Measurements from ENCODE around the gene ATP9A.

ATP9A gene

GRCh38 chr20:51637241-51637640 is 130.9 kb downstream of the ATP9A start:
- peaks cover 2% of the 10 kb centered on the region for H3K4me1 ChIP-seq (ENCODE audit: control insufficient read depth, insufficient read depth, low read length)
- peaks cover 7 to 14% of the 10 kb centered on the region in 2 donors for H3K36me3 ChIP-seq (ENCODE audit: control insufficient read depth in 2 of 2, insufficient read depth in 2 of 2, low read length in 2 of 2)
- no peak overlapping the region for H3K27ac ChIP-seq (ENCODE audit: low read length)

GRCh38 chr20:51636123-51636522 is 132.1 kb downstream of the ATP9A start:
- Histone ChIP-seq H3K9me3 (ENCODE audit: control insufficient read depth in 2 of 2, low read length in 2 of 2) (no peaks in the 10 kb centered on the region), H3K9ac (ENCODE audit: low read length in 2 of 2) (no peak overlapping the region), H3K36me3 (ENCODE audit: control insufficient read depth in 2 of 2, insufficient read depth in 2 of 2, low read length in 2 of 2) (peaks cover 7 to 14% of the 10 kb centered on the region in 2 donors), H3K27ac (ENCODE audit: low read length) (no peak overlapping the region), H3K4me3 (ENCODE audit: low read length in 2 of 2) (no peak overlapping the region), H3K4me1 (ENCODE audit: control insufficient read depth, insufficient read depth, low read length) (peaks cover 2% of the 10 kb centered on the region), H3K27me3 (ENCODE audit: control insufficient read depth in 1 of 2, insufficient read depth in 2 of 2, low read length in 2 of 2) (no peaks in the 10 kb centered on the region)

More at GRCh38 chr20:51637241-51637640, 130.9 kb downstream of the ATP9A start:
- Histone ChIP-seq H3K9me3 (ENCODE audit: control insufficient read depth in 2 of 2, low read length in 2 of 2) (no peaks in the 10 kb centered on the region), H3K27me3 (ENCODE audit: control insufficient read depth in 1 of 2, insufficient read depth in 2 of 2, low read length in 2 of 2) (no peaks in the 10 kb centered on the region), H3K4me3 (ENCODE audit: low read length in 2 of 2) (no peak overlapping the region), H3K9ac (ENCODE audit: low read length in 2 of 2) (no peak overlapping the region)

- no peak overlapping the region for H3K9ac ChIP-seq (ENCODE audit: low read length in 2 of 2)
- peaks cover 3% of the 10 kb centered on the region for H3K4me1 ChIP-seq (ENCODE audit: control insufficient read depth, insufficient read depth, low read length)
- H3K36me3 ChIP-seq (ENCODE audit: control insufficient read depth in 2 of 2, insufficient read depth in 2 of 2, low read length in 2 of 2) = peaks cover 7 to 14% of the 10 kb centered on the region in 2 donors
- H3K27ac ChIP-seq (ENCODE audit: low read length) = no peak overlapping the region
- H3K27me3 ChIP-seq (ENCODE audit: control insufficient read depth in 1 of 2, insufficient read depth in 2 of 2, low read length in 2 of 2) = no peaks in the 10 kb centered on the region
- H3K9me3 ChIP-seq (ENCODE audit: control insufficient read depth in 2 of 2, low read length in 2 of 2) = no peaks in the 10 kb centered on the region
- no peak overlapping the region for H3K4me3 ChIP-seq (ENCODE audit: low read length in 2 of 2)
Observed at GRCh38 chr20:51635680-51636079, 132.5 kb downstream of the ATP9A start.

GRCh38 chr20:51634877-51635276 is 133.3 kb downstream of the ATP9A start:
- Histone ChIP-seq H3K9me3 (ENCODE audit: control insufficient read depth in 2 of 2, low read length in 2 of 2) (no peaks in the 10 kb centered on the region), H3K27ac (ENCODE audit: low read length) (no peak overlapping the region), H3K27me3 (ENCODE audit: control insufficient read depth in 1 of 2, insufficient read depth in 2 of 2, low read length in 2 of 2) (no peaks in the 10 kb centered on the region), H3K36me3 (ENCODE audit: control insufficient read depth in 2 of 2, insufficient read depth in 2 of 2, low read length in 2 of 2) (peaks cover 7 to 14% of the 10 kb centered on the region in 2 donors), H3K4me3 (ENCODE audit: low read length in 2 of 2) (no peak overlapping the region), H3K4me1 (ENCODE audit: control insufficient read depth, insufficient read depth, low read length) (peaks cover 6% of the 10 kb centered on the region), H3K9ac (ENCODE audit: low read length in 2 of 2) (no peak overlapping the region)

DNA sequence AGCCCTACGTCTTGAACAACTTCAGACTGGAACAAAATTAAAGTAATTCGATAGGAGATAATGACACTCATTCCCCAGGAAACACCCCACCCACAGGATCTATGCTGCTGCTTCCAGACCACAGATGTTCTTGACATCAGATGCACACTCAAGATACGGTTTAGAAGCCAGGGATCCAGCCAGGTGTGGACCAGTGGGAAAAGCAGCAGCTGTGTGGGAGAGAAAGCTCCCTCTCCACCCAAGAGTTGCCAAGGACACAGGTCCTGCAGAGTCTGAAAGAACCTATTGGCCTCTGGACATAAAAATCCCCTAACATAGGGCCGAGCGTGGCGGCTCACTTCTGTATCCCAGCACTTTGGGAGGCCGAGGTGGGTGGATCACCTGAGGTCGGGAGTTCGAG is 133.9 kb downstream of the ATP9A start:
- H3K4me3 ChIP-seq (ENCODE audit: low read length in 2 of 2) = no peak overlapping the region
- H3K36me3 ChIP-seq (ENCODE audit: control insufficient read depth in 2 of 2, insufficient read depth in 2 of 2, low read length in 2 of 2) = peaks cover 7 to 14% of the 10 kb centered on the region in 2 donors
- peaks cover 3% of the 10 kb centered on the region for H3K4me1 ChIP-seq (ENCODE audit: control insufficient read depth, insufficient read depth, low read length)
- H3K9ac ChIP-seq (ENCODE audit: low read length in 2 of 2) = no peak overlapping the region
- no peaks in the 10 kb centered on the region for H3K9me3 ChIP-seq (ENCODE audit: control insufficient read depth in 2 of 2, low read length in 2 of 2)
- H3K27me3 ChIP-seq (ENCODE audit: control insufficient read depth in 1 of 2, insufficient read depth in 2 of 2, low read length in 2 of 2) = no peaks in the 10 kb centered on the region
- no peak overlapping the region for H3K27ac ChIP-seq (ENCODE audit: low read length)

DNA sequence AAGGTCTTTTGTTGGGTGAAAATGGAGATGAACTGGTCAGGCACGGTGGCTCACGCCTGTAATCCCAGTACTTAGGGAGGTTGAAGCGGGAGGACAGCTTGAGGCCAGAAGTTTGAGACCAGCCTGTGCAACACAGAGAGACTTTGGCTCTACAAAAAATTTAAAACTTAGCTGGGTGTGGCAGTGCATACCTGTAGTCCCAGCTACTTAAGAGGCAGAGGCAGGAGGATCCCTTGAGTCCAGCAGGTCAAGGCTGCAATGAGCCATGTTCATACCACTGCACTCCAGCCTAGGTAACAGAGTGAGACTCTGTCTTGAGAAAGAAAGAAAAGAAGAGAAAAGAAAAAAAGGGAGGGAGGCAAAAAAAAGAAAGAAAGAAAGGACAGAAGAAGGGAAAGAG is 134.8 kb downstream of the ATP9A start:
- Histone ChIP-seq H3K4me1 (ENCODE audit: control insufficient read depth, insufficient read depth, low read length) (peaks cover 3% of the 10 kb centered on the region), H3K27ac (ENCODE audit: low read length) (no peak overlapping the region), H3K9ac (ENCODE audit: low read length in 2 of 2) (no peak overlapping the region), H3K36me3 (ENCODE audit: control insufficient read depth in 2 of 2, insufficient read depth in 2 of 2, low read length in 2 of 2) (peaks cover 3 to 14% of the 10 kb centered on the region in 2 donors), H3K4me3 (ENCODE audit: low read length in 2 of 2) (no peak overlapping the region), H3K27me3 (ENCODE audit: control insufficient read depth in 1 of 2, insufficient read depth in 2 of 2, low read length in 2 of 2) (no peaks in the 10 kb centered on the region), H3K9me3 (ENCODE audit: control insufficient read depth in 2 of 2, low read length in 2 of 2) (no peaks in the 10 kb centered on the region)

DNA sequence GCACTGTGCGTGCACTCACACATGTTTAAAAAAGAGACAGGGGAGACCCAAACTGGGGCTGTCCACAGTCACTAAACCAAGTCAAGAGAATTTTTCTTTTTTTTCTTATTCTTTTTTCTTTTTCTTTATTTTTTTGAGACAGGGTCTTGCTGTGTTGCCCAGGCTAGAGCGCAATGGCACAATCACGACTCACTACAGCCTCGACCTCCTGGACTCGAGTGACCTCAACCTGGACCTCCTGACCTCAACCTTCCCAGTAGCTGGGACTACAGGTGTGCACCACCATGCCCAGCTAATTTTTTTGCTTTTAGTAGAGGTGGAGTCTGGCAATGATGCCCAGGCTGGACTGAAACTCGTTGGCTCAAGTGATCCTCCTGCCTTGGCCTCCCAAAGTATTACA is 136.2 kb downstream of the ATP9A start:
- Histone ChIP-seq H3K9ac (ENCODE audit: low read length in 2 of 2) (no peak overlapping the region), H3K27me3 (ENCODE audit: control insufficient read depth in 1 of 2, insufficient read depth in 2 of 2, low read length in 2 of 2) (no peaks in the 10 kb centered on the region), H3K36me3 (ENCODE audit: control insufficient read depth in 2 of 2, insufficient read depth in 2 of 2, low read length in 2 of 2) (peaks cover 0 to 13% of the 10 kb centered on the region in 2 donors), H3K27ac (ENCODE audit: low read length) (no peak overlapping the region), H3K4me3 (ENCODE audit: low read length in 2 of 2) (no peak overlapping the region), H3K4me1 (ENCODE audit: control insufficient read depth, insufficient read depth, low read length) (peaks cover 3% of the 10 kb centered on the region), H3K9me3 (ENCODE audit: control insufficient read depth in 2 of 2, low read length in 2 of 2) (no peaks in the 10 kb centered on the region)

DNA sequence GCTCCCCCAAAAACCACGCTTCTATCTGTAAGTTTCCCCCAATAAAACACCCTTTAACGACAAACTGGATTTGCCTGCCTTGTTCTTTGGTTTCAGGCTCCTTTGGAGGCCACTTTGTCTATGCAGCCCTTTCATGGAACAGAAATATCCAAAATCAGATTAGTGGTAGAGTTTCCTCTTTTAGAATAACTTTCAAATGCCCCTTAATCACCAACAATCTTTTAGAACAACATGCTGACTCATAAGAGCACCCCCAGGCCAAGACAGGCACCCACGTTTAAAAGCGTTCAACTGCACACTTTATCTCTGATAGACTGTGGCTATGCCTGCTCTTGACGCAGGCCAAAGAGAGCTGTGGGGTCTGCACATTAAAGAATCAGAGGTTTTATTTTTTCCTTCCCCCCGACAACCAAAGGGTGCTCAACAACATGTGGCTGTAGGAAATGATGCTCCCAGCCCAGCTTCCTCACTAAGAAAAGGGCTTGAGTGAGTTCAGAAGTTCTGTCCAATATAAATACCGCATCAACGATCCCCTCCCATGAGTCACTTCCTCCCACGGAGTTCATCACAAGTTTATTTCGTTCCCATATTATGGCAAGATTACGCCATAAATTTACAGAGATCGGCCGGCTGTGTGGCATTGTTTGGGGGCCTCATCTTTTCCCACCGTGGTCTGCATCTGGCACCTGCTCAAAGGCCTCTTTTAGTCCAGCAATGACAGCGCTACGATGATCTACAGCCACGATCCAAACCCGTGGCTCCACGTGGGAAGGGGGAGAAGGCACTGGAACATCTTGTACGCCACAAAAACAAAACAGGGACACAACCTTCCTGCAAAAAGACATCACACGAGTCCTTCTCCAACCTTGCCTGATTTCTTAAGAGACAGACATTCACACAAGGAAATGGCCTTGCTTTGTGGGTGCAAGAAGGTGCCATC is 136.9 kb downstream of the ATP9A start:
- Histone ChIP-seq H3K4me1 (ENCODE audit: control insufficient read depth, insufficient read depth, low read length) (peaks cover 3% of the 10 kb centered on the region), H3K36me3 (ENCODE audit: control insufficient read depth in 2 of 2, insufficient read depth in 2 of 2, low read length in 2 of 2) (peaks cover 0 to 10% of the 10 kb centered on the region in 2 donors), H3K27me3 (ENCODE audit: control insufficient read depth in 1 of 2, insufficient read depth in 2 of 2, low read length in 2 of 2) (no peaks in the 10 kb centered on the region), H3K9ac (ENCODE audit: low read length in 2 of 2) (peak overlapping the region in 1 of 2 donors; percentile 21), H3K27ac (ENCODE audit: low read length) (peak overlapping the region; percentile 46), H3K9me3 (ENCODE audit: control insufficient read depth in 2 of 2, low read length in 2 of 2) (no peaks in the 10 kb centered on the region), H3K4me3 (ENCODE audit: low read length in 2 of 2) (peak overlapping the region in 1 of 2 donors; percentile 49)

- no peak overlapping the region for H3K9ac ChIP-seq (ENCODE audit: low read length in 2 of 2)
- no peaks in the 10 kb centered on the region for H3K27me3 ChIP-seq (ENCODE audit: control insufficient read depth in 1 of 2, insufficient read depth in 2 of 2, low read length in 2 of 2)
- no peak overlapping the region for H3K4me3 ChIP-seq (ENCODE audit: low read length in 2 of 2)
- H3K9me3 ChIP-seq (ENCODE audit: control insufficient read depth in 2 of 2, low read length in 2 of 2) = no peaks in the 10 kb centered on the region
- H3K36me3 ChIP-seq (ENCODE audit: control insufficient read depth in 2 of 2, insufficient read depth in 2 of 2, low read length in 2 of 2) = peaks cover 5 to 11% of the 10 kb centered on the region in 2 donors
- peaks cover 3% of the 10 kb centered on the region for H3K4me1 ChIP-seq (ENCODE audit: control insufficient read depth, insufficient read depth, low read length)
- H3K27ac ChIP-seq (ENCODE audit: low read length) = no peak overlapping the region
Observed at GRCh38 chr20:51629399-51630058, 138.7 kb downstream of the ATP9A start.

DNA sequence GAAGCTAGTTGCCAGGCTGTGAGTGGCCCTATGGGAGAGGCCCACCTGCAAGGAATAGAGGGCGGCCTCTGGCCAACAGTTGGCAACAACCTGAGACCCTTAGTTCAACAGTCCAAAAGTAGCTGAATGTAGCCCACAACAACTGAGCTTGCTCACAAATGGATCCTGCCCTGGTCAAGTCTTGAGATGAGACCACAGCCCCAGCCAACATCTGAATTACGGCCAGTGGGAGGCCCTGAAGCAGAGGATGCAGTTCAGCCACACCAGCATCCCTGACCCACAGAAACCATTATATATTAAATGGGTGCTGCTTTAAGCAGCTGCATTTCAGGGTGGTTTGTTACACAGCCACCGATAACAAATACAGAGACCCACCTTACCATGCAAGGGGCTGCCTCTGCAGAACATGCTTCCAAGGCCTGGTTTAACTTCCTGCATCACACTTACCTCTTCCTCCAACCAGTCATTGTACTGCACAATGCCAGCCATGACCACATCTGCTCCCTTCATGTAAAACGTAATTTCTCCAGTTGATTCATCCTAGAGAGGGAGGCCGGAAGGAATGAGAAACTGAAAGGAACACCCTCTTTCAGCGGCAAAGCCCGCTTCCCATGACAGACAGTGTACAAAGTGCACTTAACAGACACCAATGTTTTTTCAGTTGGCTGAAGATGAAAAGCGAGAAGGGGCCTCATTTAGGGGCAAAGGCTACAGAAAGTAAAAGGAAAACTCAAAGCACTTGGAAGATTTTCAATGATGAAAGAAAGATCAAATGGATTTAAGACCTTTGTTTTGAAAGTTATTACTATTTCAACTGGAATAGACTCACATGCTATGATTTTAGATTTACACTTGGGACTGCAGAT is 139.4 kb downstream of the ATP9A start:
- Histone ChIP-seq H3K27me3 (ENCODE audit: control insufficient read depth in 1 of 2, insufficient read depth in 2 of 2, low read length in 2 of 2) (no peaks in the 10 kb centered on the region), H3K36me3 (ENCODE audit: control insufficient read depth in 2 of 2, insufficient read depth in 2 of 2, low read length in 2 of 2) (peaks cover 5 to 10% of the 10 kb centered on the region in 2 donors), H3K27ac (ENCODE audit: low read length) (no peak overlapping the region)

More for the DNA sequence above, 139.4 kb downstream of the ATP9A start:
- Histone ChIP-seq H3K9me3 (ENCODE audit: control insufficient read depth in 2 of 2, low read length in 2 of 2) (no peaks in the 10 kb centered on the region), H3K4me1 (ENCODE audit: control insufficient read depth, insufficient read depth, low read length) (peaks cover 3% of the 10 kb centered on the region), H3K4me3 (ENCODE audit: low read length in 2 of 2) (no peak overlapping the region), H3K9ac (ENCODE audit: low read length in 2 of 2) (no peak overlapping the region)

Data from stomach smooth muscle (tissue), 2 donors.